ENCODE measurements around the gene PLA2G15.

GRCh38 chr16:68263559-68264127, 18.5 kb downstream of the PLA2G15 start:
- TF ChIP-seq CTCF (IDR thresholded peaks at IDR 0.05) (no peak; the same call in 1 of the 2 replicates), ZNF263 (CRISPR knock-in tag; IDR thresholded peaks at IDR 0.05; ENCODE audit: low read depth) (no peak), ZNF512 (CRISPR knock-in tag; IDR thresholded peaks at IDR 0.05; ENCODE audit: borderline replicate concordance) (no peak), ATF3 (CRISPR knock-in tag; conservative IDR thresholded peaks at IDR 0.05) (no peak), ZNF416 (CRISPR knock-in tag; IDR thresholded peaks at IDR 0.05) (no peak), ELF4 (CRISPR knock-in tag; IDR thresholded peaks at IDR 0.05; ENCODE audit: low read depth) (no peak)

Measured in WTC11 (cell line).